ENCODE data around the gene WDR82.

WDR82 gene

DNA sequence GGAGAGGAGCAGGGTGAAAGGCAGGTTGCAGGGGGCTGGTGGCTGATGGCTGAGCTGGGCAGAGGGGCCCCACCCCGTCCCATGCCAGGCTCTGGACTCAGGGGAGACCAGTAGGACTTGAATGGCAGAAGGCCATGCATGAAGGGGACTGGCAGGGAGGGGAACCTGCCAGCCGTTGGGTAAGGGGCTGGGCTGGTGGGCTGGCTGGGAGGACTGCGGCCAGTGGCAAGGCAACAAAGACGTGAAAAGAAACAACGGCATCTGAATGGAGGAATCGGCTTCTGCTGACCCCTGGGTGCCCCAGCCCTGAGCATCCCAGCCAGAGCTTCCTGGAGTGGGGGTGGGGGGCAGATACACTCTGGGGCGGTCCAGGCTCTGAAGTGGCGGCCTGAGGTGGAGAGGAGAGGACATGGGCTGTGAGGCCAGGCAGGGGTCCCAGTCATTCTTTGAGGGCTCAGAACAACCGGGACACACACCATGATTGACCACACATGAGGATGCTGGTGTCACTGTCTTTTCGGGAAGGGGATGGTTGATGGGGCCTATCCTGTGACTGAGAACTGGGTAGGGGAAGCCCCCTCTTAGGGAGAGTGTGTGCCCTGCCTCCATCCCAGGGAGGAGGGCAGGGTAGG is 20.9 kb upstream of the WDR82 start:
- no peak overlapping the region for H3K4me3 ChIP-seq (replicated peaks in 1 of 2; ENCODE audit: low read depth in 2 of 2, low read length in 2 of 2)
- DNase-seq (ENCODE audit: low read depth in 2 of 2): no peak
- TF ChIP-seq, protein P1, sequence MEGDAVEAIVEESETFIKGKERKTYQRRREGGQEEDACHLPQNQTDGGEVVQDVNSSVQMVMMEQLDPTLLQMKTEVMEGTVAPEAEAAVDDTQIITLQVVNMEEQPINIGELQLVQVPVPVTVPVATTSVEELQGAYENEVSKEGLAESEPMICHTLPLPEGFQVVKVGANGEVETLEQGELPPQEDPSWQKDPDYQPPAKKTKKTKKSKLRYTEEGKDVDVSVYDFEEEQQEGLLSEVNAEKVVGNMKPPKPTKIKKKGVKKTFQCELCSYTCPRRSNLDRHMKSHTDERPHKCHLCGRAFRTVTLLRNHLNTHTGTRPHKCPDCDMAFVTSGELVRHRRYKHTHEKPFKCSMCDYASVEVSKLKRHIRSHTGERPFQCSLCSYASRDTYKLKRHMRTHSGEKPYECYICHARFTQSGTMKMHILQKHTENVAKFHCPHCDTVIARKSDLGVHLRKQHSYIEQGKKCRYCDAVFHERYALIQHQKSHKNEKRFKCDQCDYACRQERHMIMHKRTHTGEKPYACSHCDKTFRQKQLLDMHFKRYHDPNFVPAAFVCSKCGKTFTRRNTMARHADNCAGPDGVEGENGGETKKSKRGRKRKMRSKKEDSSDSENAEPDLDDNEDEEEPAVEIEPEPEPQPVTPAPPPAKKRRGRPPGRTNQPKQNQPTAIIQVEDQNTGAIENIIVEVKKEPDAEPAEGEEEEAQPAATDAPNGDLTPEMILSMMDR (IDR thresholded peaks at IDR 0.05; ENCODE audit: low read depth, low read length): no peak

DNA sequence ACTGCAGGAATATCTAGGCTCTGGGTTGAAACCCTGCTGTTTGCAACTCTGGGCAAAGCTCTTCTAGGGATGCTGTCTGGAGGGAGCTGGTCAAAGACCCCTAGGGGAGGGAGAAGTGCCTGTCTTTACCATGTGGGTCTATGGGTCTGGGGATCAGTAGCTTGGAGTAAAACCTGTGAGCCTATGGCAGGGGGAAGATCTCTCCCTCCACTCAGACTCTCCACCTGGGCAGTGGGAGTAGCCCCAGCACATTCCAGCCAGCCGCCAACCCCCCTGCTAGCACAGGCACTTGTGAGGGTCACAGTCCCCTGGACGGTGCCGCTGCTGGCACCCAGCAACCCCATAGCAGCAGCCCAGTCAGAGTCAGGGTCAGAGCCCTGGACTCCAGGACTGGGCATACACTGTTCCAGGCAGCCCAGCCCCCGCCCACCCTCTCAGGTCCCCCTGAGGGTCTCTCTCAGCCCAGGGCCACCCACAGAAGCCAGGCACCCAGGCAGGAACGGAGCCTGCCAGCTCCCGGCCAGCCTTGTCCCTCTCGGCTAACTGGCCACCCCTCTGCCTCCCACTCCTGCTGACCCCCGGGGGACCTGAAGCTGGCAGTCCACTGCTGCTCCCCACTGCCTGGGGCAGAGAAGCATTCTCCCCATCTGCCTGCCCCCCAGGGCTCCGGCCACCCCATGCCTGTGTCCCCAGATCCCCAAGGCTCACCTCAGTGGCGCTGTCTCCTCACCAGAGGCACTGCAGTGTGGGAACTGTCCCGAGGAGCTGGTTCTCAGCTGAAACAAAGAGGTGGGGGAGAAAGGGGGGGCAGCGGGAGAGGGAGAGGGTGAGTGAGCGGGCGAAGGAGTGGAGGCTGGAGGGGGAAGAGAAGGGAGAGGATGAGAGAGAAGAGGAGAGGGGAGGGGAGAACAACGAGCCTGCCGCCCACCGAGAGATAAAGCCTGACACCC is 20.0 kb upstream of the WDR82 start:
- no peak for DNase-seq (ENCODE audit: low read depth in 2 of 2)
- TF ChIP-seq, protein P1 (IDR thresholded peaks at IDR 0.05; ENCODE audit: low read depth, low read length): no peak
- H3K4me3 ChIP-seq (replicated peaks in 1 of 2; ENCODE audit: low read depth in 2 of 2, low read length in 2 of 2): no peak overlapping the region

DNA sequence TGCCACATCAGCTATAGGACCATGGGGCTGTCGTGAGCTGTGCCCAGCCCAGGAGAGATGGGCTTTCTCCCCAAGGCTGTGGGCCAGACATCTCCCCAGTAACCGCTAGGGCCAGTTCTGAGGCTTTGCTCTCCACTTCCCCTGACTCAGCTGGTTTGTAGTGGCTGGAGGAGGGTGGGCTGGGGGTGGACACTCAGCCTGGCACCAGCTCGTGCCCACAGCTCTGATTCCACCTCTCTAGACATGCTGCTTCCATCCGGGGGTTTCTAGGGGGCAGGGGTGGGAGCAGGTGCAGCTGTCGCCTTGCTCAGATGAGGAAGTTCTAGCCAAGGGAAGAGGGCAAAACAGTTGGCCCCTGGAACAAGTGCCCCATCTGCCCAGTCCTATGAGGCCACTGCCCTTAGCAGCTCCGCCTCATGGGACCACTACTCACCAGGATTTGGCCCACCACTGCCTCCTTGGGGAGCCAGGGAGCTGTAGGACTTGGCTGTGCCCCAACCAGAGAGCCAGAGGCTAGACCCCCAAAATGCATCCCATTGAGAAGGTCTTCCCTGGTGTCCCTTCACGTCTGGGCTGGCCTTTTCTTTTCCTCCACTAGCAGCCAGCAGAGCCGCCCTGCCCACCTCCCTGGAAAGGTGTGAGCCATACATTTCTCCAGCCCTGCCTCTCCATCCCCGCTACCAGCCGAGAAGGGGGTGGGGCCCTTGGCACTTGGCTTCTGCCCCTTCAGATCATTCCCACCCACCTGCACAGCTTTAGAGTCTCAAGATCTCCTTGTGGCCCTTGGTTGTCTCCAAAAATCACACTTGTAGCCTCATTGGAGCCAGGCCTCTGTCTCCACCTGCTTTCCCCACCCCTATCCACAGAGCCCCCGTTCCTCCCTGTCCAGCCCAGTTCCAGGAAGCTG is 19.0 kb upstream of the WDR82 start:
- no peak for DNase-seq (ENCODE audit: low read depth in 2 of 2)
- TF ChIP-seq, protein P1 (IDR thresholded peaks at IDR 0.05; ENCODE audit: low read depth, low read length): no peak
- no peak overlapping the region for H3K4me3 ChIP-seq (replicated peaks in 1 of 2; ENCODE audit: low read depth in 2 of 2, low read length in 2 of 2)

DNA sequence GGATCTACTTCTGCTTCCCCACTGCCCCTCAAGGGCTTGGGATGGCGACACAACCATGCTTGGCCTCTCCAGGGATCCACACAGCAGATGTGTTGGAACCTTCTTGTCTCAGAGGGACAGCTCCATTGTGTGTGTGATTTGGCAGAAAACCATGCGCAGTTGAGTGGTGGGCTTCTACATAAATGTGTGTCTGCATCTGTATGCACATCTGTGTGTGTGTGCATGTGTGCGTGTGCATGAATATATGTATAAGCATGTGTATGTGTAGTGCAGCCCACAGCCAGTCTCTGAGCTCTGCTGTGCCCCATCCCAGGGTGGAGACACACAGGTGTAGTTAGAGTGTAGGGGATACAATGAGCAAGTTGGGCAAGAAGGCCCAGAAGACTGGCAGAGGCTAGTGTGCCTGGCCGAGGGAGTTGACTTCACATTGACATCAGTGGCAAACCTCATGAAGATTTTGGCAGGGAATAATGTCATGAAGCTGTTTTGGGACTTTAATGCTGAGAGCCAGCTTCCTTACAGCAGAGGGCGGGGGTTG is 17.3 kb upstream of the WDR82 start:
- H3K4me3 ChIP-seq (replicated peaks in 1 of 2; ENCODE audit: low read depth in 2 of 2, low read length in 2 of 2): no peak overlapping the region
- DNase-seq (ENCODE audit: low read depth in 2 of 2): no peak
- TF ChIP-seq, protein P1 (IDR thresholded peaks at IDR 0.05; ENCODE audit: low read depth, low read length): no peak

DNA sequence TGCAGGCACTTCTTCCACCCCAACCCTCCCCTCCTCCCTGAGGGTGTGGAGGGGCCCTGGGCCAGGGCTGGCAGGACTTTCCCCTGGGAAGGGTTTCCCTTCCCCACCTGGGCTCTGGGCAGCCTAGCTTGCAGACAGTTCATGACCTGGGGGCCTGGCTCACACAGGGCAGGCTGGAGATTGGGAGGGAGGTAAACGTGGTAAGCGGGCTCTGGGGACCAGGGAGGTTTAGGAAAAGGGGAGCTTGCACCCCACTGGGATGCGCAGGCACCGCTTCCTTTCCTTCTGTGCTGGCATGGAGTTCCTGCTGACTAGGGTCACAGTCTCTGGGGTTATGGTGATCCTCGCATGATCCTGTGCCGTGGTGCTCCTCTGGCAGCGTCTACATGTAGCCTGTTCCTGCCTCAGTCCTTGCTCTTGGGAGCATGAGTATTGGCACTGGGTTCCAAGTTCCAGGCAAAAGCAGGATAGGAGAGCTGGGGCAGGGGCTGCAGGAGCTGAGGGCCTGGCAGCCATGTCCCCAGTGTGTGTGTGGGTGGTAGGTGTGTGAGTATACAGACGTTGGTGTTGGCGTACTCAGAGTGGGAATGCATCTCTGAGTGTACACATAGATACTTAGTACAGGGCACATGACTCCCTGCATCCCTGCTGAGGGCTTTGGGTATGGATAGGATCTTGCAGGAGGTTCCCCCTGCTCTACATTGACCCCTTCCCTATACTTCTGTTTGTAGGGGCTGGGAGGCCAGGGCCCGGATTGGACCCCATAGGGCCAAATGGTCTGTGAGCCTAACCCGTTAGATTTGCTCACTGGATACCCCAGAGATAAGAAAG is 16.1 kb upstream of the WDR82 start:
- no peak overlapping the region for H3K4me3 ChIP-seq (replicated peaks in 1 of 2; ENCODE audit: low read depth in 2 of 2, low read length in 2 of 2)

More for the DNA sequence above, 16.1 kb upstream of the WDR82 start:
- no peak for DNase-seq (ENCODE audit: low read depth in 2 of 2)
- TF ChIP-seq, protein P1 (IDR thresholded peaks at IDR 0.05; ENCODE audit: low read depth, low read length): no peak
